Endothelial cell (in vitro differentiated cells): ENCODE results near the gene WDR46. TPM values are rescaled to one million over a fixed set of nuclear protein-coding genes. Genes with fewer than 3 reads are reported as not detected.

Experiments
- DNase-seq: peaks from one replicate; pipeline ENCODE4 v3.0.0; 2021; ENCODE audit warnings: low spot score
- H3K27ac Mint-ChIP-seq: one replicate; pipeline ENCODE4 v1.8.0; 2021; ENCODE audit warnings: mixed read lengths, inconsistent platforms; ENCODE audit not compliant: unreplicated experiment
- H3K27me3 Mint-ChIP-seq: one replicate; pipeline ENCODE4 v1.8.0; 2021; ENCODE audit warnings: mild to moderate bottlenecking, moderate library complexity, mixed read lengths, inconsistent platforms; ENCODE audit not compliant: unreplicated experiment
- H3K36me3 Mint-ChIP-seq: one replicate; pipeline ENCODE4 v1.8.0; 2021; ENCODE audit warnings: mild to moderate bottlenecking, low read depth, mixed read lengths, inconsistent platforms; ENCODE audit not compliant: unreplicated experiment
- H3K4me1 Mint-ChIP-seq: one replicate; pipeline ENCODE4 v1.8.0; 2021; ENCODE audit warnings: mild to moderate bottlenecking, mixed read lengths, inconsistent platforms; ENCODE audit not compliant: unreplicated experiment
- H3K4me3 Mint-ChIP-seq: one replicate; pipeline ENCODE4 v1.8.0; 2021; ENCODE audit warnings: mild to moderate bottlenecking, mixed read lengths, inconsistent platforms; ENCODE audit not compliant: unreplicated experiment
- H3K9me3 Mint-ChIP-seq: one replicate; pipeline ENCODE4 v1.8.0; 2021; ENCODE audit warnings: mixed read lengths, inconsistent platforms; ENCODE audit not compliant: unreplicated experiment
- total RNA-seq: library from RNA; stranded (reverse); fragmentation: NEBNext Ultra II Directional; extraction: Animal tissue kit (Norgen Biotek cat#: 25700); gene quantifications from one replicate; pipeline ENCODE4 v1.2.1, GENCODE V29; 2021; ENCODE audit not compliant: unreplicated experiment
- TF ChIP-seq, protein P1 (sequence below): fragments of 200-600 bp; sonication (generic); IDR thresholded peaks from one replicate; pipeline ENCODE4 v1.5.0; 2021; ENCODE audit warnings: antibody characterized with exemption; ENCODE audit not compliant: unreplicated experiment

Gene WDR46
- total RNA-seq, 1 donor from 2014 or later = 48.5 TPM

GRCh38 chr6:33298773-33299236, 9.8 kb upstream of the WDR46 start, which contains the start of gene RGL2:
RGL2 (minus strand) TSS chr6:33298942; CDS start chr6:33298610, 332 bp downstream.
- H3K27me3 Mint-ChIP-seq = peaks cover 41% of the 10 kb centered on the region
- no peaks in the 10 kb centered on the region for H3K9me3 Mint-ChIP-seq
- H3K4me3 Mint-ChIP-seq = peak within 1 kb of the TSS; percentile 100
- TF ChIP-seq, protein P1, sequence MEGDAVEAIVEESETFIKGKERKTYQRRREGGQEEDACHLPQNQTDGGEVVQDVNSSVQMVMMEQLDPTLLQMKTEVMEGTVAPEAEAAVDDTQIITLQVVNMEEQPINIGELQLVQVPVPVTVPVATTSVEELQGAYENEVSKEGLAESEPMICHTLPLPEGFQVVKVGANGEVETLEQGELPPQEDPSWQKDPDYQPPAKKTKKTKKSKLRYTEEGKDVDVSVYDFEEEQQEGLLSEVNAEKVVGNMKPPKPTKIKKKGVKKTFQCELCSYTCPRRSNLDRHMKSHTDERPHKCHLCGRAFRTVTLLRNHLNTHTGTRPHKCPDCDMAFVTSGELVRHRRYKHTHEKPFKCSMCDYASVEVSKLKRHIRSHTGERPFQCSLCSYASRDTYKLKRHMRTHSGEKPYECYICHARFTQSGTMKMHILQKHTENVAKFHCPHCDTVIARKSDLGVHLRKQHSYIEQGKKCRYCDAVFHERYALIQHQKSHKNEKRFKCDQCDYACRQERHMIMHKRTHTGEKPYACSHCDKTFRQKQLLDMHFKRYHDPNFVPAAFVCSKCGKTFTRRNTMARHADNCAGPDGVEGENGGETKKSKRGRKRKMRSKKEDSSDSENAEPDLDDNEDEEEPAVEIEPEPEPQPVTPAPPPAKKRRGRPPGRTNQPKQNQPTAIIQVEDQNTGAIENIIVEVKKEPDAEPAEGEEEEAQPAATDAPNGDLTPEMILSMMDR = no peak
- H3K27ac Mint-ChIP-seq = peak within 1 kb of the TSS; percentile 100
- DNase-seq = peak; percentile 70
- peaks cover 17% of the 10 kb centered on the region for H3K36me3 Mint-ChIP-seq
- peaks cover 27% of the 10 kb centered on the region for H3K4me1 Mint-ChIP-seq

DNA sequence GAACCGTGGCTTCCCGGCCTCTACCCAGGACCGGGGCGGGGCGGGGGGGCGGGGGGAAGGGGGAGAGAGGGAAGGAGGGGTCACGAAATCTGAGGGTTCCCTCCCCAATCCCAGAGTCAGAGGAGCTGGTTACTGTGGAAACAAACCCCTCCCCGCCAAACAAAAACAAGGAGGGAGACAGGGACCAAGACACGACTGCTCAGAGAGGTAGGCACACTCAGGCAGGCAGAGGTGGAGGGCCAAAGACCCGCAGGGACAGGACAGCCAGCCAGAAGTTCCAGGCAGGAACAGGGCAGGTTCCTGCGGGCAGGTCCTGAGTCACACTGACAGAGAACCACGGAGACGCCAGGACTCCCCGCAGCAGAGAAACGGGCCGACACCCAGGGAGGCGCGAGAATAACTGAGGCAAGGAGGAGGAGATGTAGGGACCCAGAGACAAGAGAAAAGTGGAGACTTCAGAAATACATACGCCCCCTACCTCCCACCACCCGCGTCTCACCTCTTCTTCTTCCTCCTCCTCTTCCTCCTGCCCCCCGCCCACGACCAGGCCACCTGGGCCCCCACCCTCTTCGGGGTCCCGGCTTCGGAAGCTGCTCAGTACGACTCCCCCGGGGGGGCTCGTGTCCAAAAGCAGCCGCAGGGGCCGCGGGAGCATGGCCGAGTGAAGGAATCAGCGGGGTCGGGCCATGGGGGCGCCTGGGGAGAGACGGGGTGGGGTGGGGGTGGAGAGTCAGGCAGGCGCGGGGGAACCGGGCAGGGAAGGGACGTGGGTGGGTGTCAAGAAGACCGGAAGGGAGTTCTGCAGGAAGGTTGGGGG, 9.1 kb upstream of the WDR46 start:
- peak overlapping the region; percentile 100 for H3K4me3 Mint-ChIP-seq

GRCh38 chr6:33297406-33297955, 8.4 kb upstream of the WDR46 start:
- H3K27ac Mint-ChIP-seq = peak overlapping the region; percentile 92
- H3K4me1 Mint-ChIP-seq = peaks cover 27% of the 10 kb centered on the region
- peaks cover 19% of the 10 kb centered on the region for H3K36me3 Mint-ChIP-seq
- peaks cover 43% of the 10 kb centered on the region for H3K27me3 Mint-ChIP-seq
- H3K9me3 Mint-ChIP-seq = no peaks in the 10 kb centered on the region
- TF ChIP-seq, protein P1 = no peak
- H3K4me3 Mint-ChIP-seq = peak overlapping the region; percentile 100
- DNase-seq = peak; percentile 59

More for the DNA sequence above, 9.1 kb upstream of the WDR46 start:
- peak; percentile 72 for DNase-seq
- TF ChIP-seq, protein P1 = peak; percentile 16
- H3K27ac Mint-ChIP-seq = peak overlapping the region; percentile 100
- H3K36me3 Mint-ChIP-seq = peaks cover 14% of the 10 kb centered on the region
- no peaks in the 10 kb centered on the region for H3K9me3 Mint-ChIP-seq
- peaks cover 41% of the 10 kb centered on the region for H3K27me3 Mint-ChIP-seq
- peaks cover 27% of the 10 kb centered on the region for H3K4me1 Mint-ChIP-seq

- H3K27me3 Mint-ChIP-seq = peaks cover 43% of the 10 kb centered on the region
- H3K9me3 Mint-ChIP-seq = no peaks in the 10 kb centered on the region
- peaks cover 19% of the 10 kb centered on the region for H3K36me3 Mint-ChIP-seq
- H3K4me1 Mint-ChIP-seq = peaks cover 27% of the 10 kb centered on the region
- no peak for DNase-seq
- H3K27ac Mint-ChIP-seq = peak overlapping the region; percentile 92
- peak overlapping the region; percentile 100 for H3K4me3 Mint-ChIP-seq
- TF ChIP-seq, protein P1 = no peak
These were observed 7.9 kb upstream of the WDR46 start for GRCh38 chr6:33296797-33297405.
